HG03558 (cell line): ENCODE data around the gene CEP85.
A peak's percentile ranks its signal among the peaks of the same experiment; 100 is the strongest.
"Not testable (repeated sequence)": the region's sequence is repeated elsewhere in the genome, so short reads cannot be mapped to it uniquely, and the experiment has no call there.

Experiments
- ATAC-seq: cut with Tn5 transposase; IDR thresholded peaks from one replicate; pipeline ENCODE4 v1.9.1; 2021; ENCODE audit warnings: moderate number of reproducible peaks; ENCODE audit not compliant: unreplicated experiment; ENCODE audit errors: extremely low read depth

Gene CEP85

DNA sequence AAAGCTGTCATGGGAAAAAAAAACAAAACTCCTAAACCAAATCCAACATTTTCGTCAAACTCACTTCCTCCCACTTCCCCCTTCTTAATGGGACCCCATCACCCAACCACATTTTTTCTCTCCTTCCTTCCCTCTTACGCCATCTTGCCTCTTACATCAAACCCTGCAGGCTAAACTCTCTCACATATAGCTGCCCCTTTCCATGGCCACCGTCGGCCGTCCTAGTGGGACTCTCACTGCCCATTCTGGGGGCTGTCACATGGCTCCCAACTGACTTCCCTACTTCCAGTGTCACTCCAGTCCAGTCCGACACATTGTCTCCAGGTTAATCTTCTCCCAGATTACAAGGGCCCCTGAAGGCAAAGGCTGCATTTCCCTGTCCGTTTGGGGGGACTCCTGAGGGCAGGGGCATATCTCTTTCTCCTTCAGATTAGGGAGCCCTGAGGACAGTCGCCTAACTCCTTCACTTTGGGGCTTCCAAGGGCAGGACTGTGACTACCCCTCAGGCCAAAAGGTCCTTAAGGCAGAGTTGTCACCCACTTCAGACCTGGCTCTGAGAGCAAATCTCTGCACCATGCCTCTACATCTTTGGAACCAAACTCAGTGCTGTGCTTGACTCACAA is 71.8 kb downstream of the CEP85 start:
- no peak for ATAC-seq

DNA sequence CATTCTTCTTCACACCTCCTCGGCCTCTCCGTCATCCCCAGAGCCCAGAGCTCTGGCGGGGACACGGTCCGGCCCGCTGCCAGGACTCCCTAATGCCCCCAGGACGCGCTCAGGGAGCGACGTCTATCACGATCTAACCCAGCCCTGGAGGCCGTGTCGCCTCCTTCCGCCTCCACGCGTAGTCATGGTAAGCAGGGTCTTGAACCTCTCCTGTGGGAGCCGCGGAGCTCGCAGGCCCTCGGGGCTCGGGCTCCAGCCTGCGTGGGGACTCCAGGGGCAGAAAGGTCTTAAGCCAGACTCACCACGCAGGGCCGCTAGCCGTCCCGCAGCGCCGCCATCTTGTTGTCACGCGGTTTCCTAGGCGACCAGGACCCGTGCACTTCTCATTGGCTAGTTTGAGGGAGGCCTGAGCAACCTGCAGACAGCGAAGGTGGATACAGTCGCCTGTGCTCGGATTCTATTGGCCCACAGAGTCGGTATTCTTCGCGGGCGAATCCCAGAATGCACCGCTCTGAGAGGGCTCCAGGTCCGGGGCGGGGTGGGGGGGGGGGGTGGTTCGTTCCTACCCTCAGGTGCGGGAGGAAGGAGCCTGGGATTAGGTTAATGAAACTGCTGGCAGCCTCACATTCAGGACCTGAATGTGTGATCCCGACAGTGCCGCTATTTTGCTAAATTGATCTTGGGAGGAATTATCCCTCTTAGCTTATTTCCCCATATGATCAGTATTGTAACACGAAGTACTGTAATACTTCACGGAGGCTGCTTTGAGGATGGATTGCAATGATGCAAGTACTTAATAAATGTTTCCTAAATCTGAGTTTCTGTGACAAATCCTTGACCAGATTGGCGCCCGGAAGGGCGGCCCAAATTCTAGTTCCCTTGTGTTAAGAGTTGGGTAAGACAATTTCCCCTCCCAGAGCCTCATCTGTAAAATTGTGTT is 72.6 kb downstream of the CEP85 start, which contains the start of gene UBXN11:
TSS of gene UBXN11 (minus strand) at position 347 of the 940 bp plus-strand sequence. CDS start 3,753 bp downstream, outside the sequence.
- ATAC-seq, result peak; percentile 91

DNA sequence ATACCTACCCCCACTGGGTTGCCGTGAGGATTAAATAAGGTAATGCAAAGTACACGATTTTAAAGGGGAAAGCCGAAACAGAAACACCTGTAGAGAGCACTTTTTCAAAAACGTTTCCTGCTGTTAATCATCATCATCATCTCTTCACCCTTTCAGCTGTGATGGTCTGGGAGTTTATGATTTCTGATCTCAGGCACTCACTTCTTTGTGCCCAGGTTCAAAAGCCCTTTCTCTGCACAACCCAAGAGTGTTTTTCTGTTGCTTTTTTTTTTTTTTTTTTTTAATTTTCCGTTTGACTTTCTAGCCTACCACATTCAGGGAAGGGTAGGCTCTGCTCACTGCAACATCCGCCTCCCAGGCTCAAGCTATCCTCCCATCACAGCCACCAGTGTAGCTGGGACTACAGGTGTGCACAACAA is 73.4 kb downstream of the CEP85 start:
- no peak for ATAC-seq

DNA sequence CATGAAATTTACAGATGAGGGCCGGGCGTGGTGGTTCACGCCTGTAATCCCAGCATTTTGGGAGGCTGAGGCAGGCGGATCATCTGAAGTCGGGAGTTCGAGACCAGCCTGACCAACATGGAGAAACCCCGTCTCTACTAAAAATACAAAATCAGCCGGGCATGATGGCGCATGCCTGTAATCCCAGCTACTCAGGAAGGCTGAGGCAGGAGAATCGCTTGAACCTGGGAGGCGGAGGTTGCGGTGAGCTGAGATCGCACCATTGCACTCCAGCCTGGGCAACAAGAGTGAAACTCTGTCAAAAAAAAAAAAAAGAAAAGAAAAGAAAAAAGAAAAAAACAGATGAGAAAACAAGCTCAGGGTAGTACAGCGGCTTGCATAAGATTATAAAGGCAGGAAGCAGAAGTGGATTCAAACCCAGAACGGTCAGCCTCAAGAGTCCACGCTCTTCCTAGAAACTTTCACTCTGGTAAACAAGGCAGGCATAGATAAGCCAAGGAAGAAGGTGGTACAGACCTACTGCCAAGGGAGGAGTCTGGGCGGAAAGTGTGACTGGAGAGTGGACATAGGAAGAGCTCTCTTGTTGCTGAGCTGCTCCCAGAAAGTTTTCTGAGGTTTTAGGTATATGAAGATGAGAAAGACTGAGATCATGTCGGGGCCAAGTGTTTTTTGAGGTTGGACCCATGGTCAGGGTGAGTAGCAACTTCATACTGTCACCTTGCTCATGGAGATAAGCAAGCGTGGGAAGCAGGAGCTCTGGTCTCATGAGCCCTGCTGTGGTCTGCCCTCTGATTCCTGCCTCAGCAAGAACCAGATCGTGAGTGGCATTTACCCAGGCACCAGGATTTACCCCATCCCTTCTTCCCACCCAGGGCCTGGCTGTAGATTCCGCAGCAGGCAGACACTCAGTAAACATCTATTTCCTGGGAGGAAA is 74.2 kb downstream of the CEP85 start:
- not testable (repeated sequence) for ATAC-seq

DNA sequence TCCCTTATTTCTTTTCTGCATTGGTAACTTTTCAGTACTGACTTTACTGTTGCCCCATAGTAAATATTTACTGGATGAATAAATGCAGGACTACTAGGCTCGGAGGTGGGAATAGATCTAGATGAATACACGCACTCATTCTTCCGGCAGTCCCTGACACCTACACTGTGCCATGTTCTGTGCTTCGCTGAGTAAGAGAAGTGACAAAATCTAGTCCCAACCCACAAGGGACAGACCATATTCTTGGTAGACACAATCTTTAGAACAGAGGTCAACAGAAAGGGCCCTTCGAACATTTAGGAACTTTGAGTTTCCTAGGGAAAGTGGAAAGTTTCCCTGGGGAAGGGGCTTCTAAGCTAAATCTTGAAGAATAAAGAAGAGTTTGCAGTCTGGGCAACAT is 80.5 kb downstream of the CEP85 start:
- no peak for ATAC-seq

- ATAC-seq, result no peak
These were observed 82.2 kb downstream of the CEP85 start for GRCh38 chr1:26315874-26316850.

GRCh38 chr1:26317146-26317545 is 83.1 kb downstream of the CEP85 start:
- ATAC-seq, result no peak

DNA sequence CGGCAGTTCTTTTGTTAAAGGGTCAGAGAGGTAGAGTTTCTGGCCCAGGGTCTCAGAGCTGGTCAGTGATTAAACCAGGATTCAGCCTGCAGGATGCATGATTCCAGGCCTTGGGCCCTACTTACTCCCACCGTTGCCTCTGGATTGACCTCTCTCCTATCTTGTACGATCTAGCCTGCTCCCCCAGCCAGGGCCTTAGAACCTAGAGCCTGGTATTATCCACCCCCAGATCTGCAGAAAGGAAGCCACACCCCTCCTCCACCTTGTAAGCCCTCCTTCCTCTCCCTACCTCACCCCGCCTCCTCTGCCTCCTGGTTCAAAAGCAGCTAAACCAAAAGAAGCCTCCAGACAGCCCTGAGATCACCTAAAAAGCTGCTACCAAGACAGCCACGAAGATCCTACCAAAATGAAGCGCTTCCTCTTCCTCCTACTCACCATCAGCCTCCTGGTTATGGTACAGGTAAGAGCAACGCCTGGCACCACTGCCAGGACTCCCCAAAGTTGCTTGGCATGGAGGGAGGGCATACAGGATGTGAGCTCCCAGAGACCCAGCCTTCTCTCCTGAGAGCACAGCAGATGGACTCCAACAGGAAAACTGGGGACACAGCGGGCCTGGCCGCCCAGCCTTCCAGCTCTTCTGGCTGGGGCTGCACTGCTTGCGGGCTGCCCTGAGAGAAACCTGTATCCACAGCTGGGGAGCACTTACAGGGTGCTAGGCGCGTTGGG is 83.8 kb downstream of the CEP85 start, which contains the start of gene CD52:
TSS of gene CD52 (plus strand) at position 347 of the 726 bp plus-strand sequence. CDS start at position 407, 60 bp downstream.
- no peak for ATAC-seq

GRCh38 chr1:26318338-26319064 is 84.5 kb downstream of the CEP85 start:
- ATAC-seq, result no peak

GRCh38 chr1:26320896-26321295 is 86.9 kb downstream of the CEP85 start:
- ATAC-seq, result no peak

DNA sequence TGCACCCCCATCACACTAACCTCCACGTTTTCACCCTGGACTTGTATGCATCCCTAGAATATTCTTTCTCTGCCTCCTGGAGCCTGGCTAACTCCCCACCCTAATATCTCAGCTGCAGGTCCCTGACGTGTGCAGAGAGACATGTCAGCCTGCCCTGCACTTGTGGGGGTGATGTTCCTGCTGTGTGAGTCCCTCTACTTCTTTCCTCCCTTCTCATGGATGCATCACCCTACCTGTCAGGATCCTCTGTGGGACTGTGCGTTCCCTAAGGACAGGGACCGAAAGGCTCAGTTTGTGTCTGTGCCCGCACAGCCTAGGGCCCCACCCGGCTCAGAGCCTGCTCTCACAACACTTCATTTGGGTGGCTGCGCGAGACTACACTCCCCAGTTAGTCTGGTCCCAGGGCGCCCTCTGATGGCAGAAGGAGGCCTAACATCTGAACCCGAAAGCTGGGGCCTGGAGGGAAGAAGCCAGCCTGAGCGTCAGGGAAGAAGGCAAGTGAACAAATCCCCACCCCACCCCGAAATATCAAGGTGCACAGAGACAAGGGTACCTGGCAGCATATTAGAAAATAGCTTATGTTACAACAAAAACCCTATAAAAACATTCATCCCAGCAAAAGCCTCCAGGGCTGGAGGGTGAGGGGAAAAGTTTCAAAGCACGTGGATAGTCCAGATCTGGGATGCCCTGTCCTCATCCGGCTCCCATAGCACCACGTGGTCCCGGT is 87.5 kb downstream of the CEP85 start:
- no peak for ATAC-seq

- ATAC-seq, result no peak
These were observed 88.0 kb downstream of the CEP85 start for GRCh38 chr1:26322042-26322331.

DNA sequence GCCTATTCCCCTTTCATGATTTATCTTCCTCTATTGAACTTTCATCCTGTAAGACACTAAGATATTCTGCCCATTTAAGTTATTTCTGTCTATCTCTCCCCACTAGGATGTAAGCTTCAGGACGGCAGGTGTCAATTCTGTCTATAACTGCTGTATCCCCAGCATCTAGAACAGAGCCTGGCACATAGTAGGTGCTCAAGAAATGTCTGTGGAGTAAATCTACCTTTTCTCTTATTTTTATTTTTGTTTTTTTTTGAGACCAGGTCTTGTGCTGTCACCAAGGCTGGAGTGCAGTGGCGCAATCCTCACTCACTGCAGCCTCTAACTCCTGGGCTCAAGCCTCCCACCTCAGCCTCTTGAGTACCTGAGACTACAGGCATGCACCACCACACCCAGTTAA is 89.4 kb downstream of the CEP85 start:
- ATAC-seq, result no peak

DNA sequence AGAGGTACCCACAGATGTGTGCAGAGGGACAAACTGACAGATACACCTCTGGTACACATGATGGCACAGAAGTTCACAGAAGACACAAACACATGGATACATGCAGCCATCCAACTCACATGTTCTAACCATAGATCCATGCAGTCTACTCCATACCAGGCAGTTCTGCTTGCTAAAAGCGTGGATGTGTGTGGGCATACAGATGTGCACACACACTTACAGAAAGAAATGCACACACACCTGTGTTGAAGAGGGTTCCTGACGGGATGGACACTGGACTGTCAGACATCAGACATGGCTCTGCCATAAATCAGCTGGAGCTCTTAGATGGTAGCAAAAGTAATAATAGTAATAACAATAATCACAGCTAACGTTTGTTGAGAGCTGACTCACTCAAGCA is 90.5 kb downstream of the CEP85 start:
- ATAC-seq, result no peak

GRCh38 chr1:26327956-26328362 is 94.0 kb downstream of the CEP85 start:
- ATAC-seq, result no peak
